Left kidney (tissue), 2 donors: ENCODE data around the gene CASQ1. TPM values are rescaled to one million over a fixed set of nuclear protein-coding genes. Genes with fewer than 3 reads are reported as not detected.

Experiments used
- DNase-seq: peaks from one replicate; pipeline ENCODE4 v3.0.0-alpha.2; 2013
- polyA plus RNA-seq: library from polyadenylated mRNA; unstranded; fragments of 120-200 nt; gene quantifications from one replicate; pipeline ENCODE4 v1.2.1, GENCODE V29; 2013; ENCODE audit not compliant: insufficient read length

The CASQ1 gene
- polyA plus RNA-seq, 1 donor = 0.43 TPM

DNA sequence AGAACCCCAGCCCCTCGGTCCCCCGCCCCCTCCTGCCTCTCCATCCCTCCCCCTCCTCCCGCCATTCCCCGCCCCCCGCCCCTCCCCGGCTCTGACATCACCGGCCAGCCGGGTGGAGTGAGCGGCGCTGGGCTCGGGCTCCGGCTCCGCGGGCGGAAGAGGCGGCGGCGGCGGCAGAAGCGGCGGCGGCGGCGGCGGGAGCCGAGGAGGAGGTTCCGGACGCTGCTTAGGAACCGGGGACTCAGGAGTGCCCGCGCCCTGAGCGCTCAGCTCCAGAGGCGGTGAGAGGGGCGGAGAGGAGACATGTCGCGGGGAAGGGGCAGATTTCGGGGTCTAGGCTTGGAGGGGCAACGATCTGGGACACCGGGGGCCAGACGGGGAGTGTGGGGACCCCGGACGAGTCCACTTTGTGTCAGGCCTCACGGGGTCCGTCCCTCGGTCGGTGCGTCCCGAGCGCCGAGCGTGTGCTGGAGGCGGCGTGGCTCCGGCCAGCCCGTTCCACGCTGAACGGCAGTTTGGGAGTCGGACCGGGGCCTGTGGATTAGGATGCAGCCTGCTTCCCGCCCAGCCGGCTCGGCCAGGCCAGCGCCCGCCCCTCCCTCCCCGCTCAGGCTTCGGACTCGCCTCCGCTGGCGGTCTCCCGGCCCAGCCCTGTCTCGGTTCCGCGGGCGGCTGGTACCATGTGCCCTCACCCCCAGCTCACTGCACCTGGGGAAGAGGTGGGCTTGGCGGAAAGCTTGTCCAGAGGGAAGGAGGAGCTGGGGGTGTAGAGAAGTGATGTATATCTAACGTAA, 15.1 kb downstream of the CASQ1 start, which contains the start of gene PEA15:
PEA15 (plus strand) TSS at position 143 of the 794 bp plus-strand sequence. CDS start 6,161 bp downstream, outside the sequence.
- peak; percentile 75 for DNase-seq

DNA sequence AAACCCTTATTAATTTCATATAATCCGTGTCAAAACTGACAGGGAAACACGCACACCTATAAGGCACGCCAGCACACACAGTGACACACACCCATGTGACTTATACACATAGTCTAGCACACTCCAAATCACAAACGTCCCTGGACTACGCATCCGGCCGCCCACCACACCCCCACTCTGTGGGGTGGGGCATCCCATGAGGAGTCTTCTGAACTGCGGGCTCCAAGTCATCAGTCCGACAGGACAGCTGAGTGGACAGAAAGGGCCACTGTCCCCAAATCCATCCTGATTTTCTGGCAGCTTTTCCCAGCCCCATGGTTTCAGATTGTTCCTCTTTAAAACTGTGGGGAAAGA, 15.6 kb downstream of the CASQ1 start:
- DNase-seq = no peak

DNA sequence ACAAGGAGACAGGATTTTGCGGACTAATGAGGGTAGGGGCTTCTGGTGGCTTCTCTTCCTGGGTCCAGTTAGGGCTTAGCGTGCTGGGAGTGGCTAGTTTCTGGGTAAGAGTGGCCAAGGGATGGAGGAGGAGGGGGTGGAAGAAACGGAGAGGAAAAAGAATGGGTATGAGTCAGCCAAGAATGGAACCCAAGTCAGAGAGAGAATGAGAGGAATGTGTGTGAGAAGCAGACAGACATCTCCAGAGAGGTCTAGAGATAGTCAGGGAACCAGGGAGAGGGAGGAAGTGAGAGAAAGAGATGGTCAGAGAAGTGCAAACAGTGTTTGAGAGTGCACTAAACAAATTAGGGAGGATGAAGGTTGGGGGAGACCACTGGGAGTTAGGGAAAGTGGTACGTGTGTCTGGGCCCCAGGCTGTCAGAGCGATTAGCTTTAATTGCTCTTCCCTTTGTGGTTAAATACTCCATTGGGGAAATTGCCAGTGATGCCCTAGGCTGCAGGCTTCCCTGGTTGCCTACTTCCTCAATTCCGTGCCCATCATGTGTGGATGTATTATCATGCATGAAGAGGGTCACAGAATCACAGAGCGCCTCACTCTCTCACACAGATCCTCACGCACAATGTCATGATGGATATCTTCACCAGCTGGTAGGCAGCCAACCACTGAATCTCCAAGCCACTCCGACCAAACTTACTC, 16.2 kb downstream of the CASQ1 start:
- no peak for DNase-seq

DNA sequence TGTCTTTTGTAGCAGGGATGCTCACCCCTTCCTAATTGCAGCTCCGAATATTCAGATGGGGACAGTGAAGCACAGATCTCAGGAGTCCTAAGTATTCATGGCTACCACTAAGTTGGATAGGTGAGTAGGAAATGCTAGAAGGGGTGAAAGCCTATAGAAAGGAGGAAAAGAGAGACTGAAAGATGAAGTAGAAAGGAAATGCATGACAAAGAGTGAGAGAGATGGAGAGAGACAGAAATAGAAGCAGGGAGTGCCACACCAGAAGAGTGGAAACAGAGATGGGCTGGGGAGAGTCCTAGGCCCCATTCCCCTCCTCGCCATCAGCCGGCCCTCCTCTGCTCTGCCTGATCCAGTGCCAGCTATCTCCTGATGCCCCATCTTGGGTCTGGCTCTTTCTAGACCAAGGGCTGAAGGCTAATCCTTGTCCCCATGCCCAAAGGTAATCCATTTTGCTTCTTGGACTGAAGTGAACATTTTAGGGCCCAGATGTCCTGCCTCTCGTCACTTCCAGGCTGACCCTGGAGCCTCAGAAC, 16.8 kb downstream of the CASQ1 start:
- no peak for DNase-seq

DNA sequence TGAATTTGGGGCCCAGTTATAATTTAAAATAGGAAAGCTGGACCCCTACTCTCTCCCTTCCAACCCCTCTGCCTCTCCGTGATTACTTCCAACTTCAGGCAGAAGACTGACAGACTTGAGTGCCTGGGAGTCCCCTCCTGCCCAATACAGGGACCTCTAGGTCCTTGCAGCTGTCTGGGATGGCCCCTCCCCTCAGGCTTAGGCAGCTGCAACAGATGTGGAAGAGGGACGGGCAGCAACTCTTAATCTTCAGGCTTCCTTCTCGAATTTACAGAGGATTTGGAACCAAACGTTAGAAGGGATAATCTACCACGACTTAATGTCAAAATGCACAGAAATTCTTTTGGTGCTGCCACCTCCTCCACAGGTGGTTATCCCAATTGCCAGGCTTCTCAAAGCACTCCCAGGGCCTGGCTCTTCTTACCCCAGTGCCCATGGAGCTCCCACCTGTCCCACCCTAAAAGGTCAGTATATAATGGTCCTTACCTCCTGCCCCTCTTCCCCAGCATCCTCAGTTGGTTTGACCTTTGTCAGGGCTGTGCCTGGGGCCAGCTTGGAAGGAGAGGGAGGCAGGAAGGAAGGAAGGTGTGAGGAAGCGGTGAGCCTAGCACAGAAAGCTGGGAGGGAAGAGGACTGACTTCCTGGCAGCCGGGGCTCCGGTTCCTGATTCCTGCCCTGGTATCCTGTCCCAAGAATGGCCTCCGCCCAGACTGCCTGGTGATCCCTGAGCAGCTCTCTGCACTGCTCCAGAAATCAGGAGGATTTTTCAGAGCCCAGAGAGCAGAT, 17.6 kb downstream of the CASQ1 start:
- DNase-seq = no peak

DNA sequence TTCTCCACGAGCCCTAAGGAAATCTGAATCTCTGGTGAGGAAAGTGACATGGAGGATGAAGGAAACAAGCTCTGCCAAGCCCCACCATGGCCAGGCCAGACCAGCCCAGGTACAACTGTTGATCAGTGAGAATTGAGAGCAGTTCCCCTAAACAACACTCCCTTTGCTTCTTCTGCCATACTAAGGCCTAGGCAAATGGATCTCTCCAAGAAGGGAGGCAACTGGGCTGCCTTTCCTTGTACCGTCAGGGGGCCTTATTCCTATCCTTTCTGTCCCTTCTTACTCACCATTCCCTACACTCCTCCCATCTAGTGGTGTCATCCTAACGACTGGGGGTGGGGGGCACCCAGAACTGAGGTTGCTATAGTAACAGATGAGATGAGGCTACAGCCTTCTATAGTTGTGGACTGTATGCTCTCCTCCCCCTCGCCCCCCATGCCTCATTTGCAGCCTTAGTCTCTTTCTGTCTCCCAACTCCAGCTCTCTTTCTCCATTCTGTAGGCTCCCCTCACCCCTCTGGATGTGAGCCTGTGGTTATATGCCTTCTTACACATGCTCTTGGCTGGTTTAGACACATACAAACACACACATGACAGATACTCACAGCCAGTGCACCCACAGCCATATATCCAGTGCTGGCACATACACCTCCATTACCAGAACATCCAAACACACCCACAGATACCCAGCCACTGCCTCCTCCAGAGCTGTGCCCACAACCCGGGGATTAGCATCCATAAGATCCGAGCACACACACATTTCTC, 18.4 kb downstream of the CASQ1 start:
- no peak for DNase-seq

DNA sequence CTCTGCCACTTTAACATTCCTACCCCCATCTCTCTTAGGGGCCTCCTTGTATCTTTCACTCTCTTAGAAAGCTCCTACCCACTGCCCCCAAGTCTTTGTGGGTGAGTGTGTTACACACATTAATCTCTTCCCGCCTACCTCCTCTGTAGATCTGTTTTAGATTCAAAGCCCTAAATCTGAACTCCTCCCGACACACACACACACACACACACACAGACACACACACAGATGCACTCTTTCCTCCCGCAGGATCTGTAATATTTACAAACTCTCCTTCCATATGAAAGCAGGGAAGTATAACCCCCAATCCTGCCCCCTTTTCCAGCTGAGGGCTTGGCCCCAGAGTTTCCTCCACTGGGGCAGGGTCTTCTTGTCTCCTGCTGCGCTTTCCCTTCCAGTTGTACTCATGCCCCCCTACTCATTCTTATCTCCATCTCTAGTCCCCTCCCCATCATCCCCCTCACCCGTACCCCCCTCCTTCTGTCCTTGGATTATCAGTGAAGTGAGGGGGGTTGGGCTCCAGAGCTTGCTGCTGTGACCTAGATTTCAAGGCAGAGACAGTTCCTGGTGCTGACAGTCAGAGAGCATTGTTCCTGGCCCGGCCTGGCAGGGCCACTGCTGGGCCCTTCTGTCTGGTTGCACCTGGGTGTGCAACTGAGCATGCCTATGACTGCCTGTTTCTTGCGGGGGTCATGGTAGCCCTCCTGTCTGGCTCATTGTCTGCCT, 19.1 kb downstream of the CASQ1 start:
- DNase-seq = no peak

DNA sequence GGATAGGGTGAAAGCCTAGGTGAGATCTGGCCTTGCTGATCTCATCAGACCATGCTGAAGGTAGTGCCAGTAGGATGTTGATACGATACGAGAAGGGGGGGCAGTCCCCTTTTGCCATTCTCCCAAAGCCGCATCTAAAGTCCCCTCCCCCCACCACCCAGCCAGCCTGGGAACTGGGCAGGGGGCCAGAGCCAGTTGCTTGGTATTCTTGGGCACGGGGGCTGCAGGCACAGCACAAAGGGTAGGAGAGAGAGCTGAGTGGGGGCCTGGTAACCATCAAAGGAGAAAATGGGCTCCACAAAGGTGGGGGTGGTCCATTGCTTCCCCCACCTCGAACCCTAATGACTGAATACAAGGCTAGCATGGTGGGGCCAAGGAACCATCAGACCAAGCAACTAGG, 20.2 kb downstream of the CASQ1 start:
- no peak for DNase-seq

DNA sequence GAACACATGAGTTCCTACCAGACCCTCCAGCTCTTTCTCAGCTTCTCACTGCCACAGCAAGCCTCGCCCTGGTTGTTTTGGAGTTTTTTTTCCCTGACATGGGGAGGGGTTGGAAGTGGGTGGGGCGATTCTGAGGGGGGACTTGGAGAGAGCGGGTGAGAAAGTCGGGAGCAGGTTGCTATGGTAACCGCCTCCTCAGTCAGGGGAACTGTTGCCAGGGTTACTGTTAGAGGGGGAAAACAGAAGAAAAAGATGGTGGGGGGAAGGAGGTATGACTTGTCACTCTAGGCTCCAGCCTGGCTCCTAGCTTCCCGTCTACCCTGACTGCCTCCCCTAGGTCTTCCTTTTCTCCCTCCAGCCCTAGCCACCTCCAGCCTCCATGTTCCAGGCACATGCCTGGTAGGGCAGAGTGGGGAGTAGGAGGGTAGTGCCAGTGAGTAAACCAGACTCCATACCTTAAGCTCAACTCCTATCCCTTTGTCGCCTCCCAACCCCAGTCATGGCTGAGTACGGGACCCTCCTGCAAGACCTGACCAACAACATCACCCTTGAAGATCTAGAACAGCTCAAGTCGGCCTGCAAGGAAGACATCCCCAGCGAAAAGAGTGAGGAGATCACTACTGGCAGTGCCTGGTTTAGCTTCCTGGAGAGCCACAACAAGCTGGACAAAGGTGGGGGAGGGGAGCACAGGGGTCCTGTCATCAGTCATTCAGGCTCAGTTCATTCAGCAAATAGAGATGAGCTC, 20.8 kb downstream of the CASQ1 start:
- DNase-seq = no peak

DNA sequence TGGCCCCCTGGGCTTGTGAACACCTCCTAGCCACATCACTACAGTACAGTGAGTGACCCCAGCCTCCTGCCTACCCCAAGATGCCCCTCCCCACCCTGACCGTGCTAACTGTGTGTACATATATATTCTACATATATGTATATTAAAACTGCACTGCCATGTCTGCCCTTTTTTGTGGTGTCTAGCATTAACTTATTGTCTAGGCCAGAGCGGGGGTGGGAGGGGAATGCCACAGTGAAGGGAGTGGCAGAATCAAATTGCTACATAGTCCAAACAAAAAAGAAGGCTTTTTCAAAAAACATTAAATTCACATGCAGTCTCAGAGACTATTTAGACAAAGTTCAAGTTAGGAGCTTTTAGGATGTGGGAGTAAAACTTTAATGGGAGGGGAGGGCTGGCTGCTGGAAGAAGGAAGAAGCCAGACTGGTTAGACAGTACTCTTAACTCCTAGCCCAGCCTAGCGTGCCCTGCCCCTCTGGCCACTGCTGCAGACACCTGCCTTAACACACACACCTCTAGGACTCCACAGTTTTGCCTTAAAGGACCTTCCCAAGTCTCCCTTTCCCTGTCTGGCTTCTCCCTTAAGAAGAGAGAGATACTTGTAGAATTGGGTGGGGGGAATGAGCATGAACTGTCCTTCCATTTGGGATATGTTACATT, 24.2 kb downstream of the CASQ1 start:
- DNase-seq = no peak

DNA sequence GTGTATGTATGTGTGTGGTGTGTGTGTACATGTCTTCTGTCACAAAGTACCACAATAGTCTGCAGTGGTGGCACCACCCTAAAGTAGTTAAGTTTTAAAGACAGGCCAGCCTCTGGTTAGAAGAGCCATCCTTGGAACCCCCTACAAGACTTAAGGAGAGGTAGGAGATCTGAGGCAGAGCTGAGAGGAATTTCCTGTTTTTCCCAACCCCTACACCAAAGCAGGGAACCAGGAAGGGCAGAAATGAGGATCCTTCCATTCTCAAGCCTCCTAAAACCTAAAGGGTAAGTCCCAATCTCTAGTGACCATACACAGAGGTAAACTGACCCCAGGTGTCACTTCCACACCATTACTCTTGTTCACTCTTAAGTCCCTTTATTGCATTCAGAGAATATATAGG, 25.9 kb downstream of the CASQ1 start:
- DNase-seq = no peak

DNA sequence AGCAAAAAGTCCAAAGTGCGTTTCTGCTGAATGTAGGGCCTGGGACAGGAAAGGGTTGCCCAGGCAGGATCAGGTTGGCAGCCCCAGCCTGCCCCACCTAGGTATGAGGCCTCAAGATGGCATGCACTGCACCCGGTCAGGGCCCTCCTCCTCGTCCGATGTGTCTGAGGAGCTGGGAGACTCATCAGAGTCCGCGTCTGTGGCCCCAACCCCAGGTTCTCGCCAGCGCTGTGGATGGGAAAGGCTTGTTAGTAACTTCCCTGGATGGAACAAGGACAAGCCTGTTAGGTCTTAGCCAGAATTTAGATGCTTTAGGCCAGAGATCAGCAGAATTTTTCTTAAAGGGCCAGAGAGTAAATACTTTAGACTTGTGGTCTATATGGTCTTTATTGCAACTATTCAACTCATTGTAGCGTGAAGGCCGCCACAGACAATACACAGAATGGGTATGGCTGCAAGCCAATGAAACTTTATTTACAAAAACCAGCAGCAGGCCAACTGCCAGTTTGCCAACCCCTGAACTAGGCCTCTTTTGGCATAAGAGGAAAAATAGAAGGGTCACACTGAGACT, 27.2 kb downstream of the CASQ1 start:
- no peak for DNase-seq

DNA sequence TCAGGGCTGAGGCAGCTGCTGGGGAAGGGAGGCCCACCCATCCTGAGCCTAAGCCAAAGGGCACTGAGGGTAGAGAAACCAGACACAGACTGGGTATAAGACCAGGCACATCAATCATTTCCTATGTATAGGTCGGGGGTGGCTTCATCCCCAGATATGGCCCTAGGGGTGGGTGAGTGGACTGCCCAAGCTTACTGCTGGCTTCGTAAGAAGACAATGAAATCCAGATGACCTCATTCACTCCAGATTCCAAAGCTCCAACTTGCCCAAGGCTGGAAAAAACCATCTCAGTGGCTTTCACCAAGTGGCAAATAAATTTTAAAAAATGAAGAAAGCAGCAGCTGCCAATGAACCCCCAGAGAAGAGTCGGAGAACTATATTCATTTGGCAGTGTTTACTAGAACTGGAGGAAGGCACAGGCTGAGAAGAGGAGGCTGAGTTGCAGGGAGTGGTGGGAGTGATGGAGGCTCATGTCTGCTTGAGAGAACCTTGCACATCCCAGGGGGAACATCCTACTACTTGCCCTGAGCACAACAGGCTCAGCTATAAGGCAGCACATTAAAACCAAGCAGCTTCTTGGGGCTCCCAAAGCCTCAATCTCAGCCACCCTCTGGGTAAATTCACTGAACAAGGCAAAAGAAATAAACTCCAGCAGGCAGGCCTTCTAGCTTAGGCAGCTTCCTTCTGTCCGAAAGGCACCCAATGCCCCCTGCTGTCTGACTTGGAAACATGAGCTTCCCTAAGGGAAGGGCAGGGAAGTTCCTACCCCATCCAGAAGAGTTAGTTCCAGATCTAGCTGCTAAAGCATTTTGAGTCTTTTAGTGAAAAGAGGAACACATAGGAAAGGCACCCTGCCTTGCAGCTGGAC, 28.9 kb downstream of the CASQ1 start:
- DNase-seq = peak; percentile 42

DNA sequence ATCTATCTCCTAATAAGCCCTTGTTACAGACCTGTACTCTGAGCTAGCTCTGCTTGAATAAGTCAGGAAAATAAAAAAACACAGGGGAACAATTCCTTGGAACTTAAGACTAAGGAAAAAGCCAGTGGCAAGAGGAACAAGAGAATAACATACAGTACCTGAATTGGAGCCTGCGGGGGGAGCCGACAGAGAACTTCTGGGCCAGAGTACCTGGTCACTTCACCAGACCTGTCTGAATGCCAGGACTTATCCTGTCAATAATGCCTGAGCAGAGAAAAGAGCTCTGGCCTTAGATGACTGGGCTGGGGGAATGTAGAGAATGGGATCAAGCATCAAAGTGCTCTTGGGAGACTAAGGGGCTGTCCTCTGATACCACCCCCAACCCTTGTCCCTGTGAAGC, 29.9 kb downstream of the CASQ1 start:
- DNase-seq = no peak

DNA sequence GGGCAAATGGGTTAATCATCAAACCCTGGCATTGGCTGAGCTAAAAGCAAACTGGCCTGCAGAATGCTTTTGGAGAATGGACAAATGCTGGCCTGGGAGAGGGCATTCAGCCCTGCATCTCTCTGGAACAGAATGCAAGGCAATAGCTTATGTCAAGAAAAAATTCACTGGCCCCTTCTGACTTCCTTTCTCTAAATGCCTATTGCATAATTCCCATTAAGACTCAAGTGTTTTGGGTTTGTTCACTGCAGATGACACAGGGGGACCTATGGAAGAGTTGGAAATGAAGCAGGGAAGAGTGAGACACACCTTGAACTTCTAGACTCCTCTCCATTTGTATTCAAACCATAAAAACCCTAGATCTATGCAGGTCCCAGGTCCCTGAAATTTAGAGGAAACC, 30.7 kb downstream of the CASQ1 start:
- DNase-seq = no peak

DNA sequence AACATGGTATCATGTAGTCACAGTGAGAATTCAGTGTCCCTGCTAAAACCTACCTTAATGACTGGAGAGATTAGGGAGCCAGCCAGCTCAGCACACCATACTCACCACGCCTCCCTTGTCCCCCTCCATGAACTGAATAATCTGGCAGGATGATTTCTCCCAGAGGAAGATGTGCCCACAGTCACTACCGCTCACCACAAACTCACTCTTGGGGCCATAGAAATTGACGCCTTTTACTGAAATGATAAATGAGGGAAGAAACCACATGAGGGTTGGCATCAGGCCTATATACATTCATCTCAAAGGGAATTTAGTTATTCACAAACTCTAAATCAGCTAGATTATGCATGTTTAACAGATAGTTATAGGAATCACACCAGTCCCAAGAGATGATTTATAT, 32.2 kb downstream of the CASQ1 start:
- DNase-seq = no peak

DNA sequence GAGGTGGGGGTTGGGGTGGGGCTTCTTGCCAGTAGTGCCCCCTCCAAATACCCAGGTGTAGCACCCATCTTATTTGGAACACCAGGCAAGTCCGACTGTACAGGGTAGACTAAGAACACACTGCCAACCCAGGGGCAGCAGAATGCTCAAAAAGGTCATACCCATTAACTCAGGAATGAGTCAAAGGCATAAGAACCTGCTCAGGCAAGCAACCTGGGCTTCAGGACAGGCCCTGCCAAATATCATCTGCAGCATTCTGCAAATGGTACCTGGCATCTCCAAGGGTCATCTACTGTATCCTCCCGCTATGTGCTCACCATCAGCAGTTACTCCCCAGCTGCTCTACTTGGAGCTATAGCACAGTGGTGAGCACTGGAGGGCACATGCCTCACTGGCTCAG, 34.2 kb downstream of the CASQ1 start:
- no peak for DNase-seq

DNA sequence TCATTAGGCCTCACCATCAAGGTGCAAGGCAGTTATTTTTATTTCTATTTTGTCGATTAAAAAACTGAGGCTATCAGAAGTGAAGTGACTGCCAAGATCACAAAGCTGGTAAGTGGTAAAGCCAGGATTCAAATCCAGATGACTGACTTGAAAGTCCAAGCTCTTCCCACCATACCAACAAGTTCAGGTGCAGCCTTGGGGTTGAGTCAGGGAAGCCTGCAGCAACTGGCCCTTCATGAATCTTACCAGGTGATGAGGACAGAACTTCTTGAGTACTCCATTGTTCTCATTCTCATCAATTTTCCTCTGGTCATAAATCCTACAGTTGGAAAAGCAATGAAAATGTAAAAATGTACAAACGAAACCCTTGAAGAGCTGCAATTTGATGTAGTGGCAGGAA, 35.0 kb downstream of the CASQ1 start:
- DNase-seq = no peak

DNA sequence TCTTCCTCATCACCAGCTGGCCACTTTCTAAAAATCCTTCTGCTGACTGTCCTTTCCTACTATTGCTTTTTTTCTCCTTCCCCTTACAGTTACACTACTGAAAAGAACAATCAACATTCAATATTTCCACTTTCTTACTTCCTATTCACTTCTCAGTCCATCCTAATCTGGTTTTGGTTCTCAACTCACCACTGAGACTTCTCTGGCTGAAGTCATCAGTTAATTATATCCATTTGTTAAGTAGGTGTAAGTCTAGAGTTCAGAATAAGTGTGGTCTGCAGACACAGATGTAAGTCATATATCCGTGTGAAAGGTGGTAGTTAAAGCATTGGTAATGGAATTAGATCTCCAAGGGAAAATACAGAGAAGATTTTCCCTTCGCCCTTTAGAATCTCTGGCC, 36.2 kb downstream of the CASQ1 start:
- no peak for DNase-seq
